Trophoblast cell (in vitro differentiated cells and primary cell): ENCODE results near the gene C4orf36.

Source experiments
- DNase-seq, 2 donors: peaks; one replicate each; pipeline ENCODE4 v3.0.0-alpha.2; 2016
- H2AFZ ChIP-seq: 2 replicates; pipeline ENCODE4 v1.6.1; 2013; ENCODE audit warnings: low read length, moderate library complexity, mild to moderate bottlenecking; ENCODE audit not compliant: insufficient read depth, poor library complexity
- H2AK5ac ChIP-seq: 2 replicates; pipeline ENCODE4 v1.6.1; 2013; ENCODE audit warnings: mild to moderate bottlenecking, low read length
- H2BK120ac ChIP-seq: 2 replicates; pipeline ENCODE4 v1.6.1; 2013; ENCODE audit warnings: low read length, mild to moderate bottlenecking, moderate library complexity; ENCODE audit not compliant: insufficient read depth, poor library complexity
- H2BK12ac ChIP-seq: 2 replicates; pipeline ENCODE4 v1.6.1; 2013; ENCODE audit warnings: mild to moderate bottlenecking, low read length, moderate library complexity
- H2BK5ac ChIP-seq: 2 replicates; pipeline ENCODE4 v1.6.1; 2013; ENCODE audit warnings: low read length, low read depth, moderate library complexity, mild to moderate bottlenecking; ENCODE audit not compliant: poor library complexity
- H3K14ac ChIP-seq: 2 replicates; pipeline ENCODE4 v1.6.1; 2013; ENCODE audit warnings: mild to moderate bottlenecking, low read length
- H3K18ac ChIP-seq: 2 replicates; pipeline ENCODE4 v1.6.1; 2013; ENCODE audit warnings: mild to moderate bottlenecking, low read length
- H3K23ac ChIP-seq: 2 replicates; pipeline ENCODE4 v1.6.1; 2013; ENCODE audit warnings: low read length
- H3K27ac ChIP-seq: 2 replicates; pipeline ENCODE4 v1.5.1; 2013; ENCODE audit warnings: low read depth, mild to moderate bottlenecking, inconsistent platforms, low read length, moderate library complexity
- H3K27me3 ChIP-seq: 2 replicates; pipeline ENCODE4 v1.6.1; 2013; ENCODE audit warnings: inconsistent platforms, mild to moderate bottlenecking, low read length, moderate library complexity; ENCODE audit not compliant: insufficient read depth
- H3K36me3 ChIP-seq, 2 experiments: 1 replicate in 1 of 2; 2 replicates in 1 of 2; pipeline ENCODE4 v1.6.1; 2013; ENCODE audit warnings: low read length in 2 of 2, mild to moderate bottlenecking in 2 of 2, moderate library complexity in 1 of 2; ENCODE audit not compliant: insufficient read depth in 2 of 2, control insufficient read depth in 1 of 2
- H3K4ac ChIP-seq: 2 replicates; pipeline ENCODE4 v1.6.1; 2013; ENCODE audit warnings: low read depth, mild to moderate bottlenecking, low read length, moderate library complexity
- H3K4me1 ChIP-seq, 2 experiments: 1 replicate in 1 of 2; 2 replicates in 1 of 2; pipeline ENCODE4 v1.6.1; 2013; ENCODE audit warnings: low read length in 2 of 2, mild to moderate bottlenecking in 2 of 2, moderate library complexity in 1 of 2; ENCODE audit not compliant: insufficient read depth in 2 of 2, control insufficient read depth in 1 of 2
- H3K4me2 ChIP-seq: 2 replicates; pipeline ENCODE4 v1.6.1; 2013; ENCODE audit warnings: inconsistent platforms, mild to moderate bottlenecking, low read length, moderate library complexity
- H3K4me3 ChIP-seq: 2 replicates; pipeline ENCODE4 v1.5.1; 2013; ENCODE audit warnings: mild to moderate bottlenecking, low read depth, low read length, inconsistent platforms
- H3K79me1 ChIP-seq: one replicate; pipeline ENCODE4 v1.6.1; 2013; ENCODE audit warnings: low read length
- H3K79me2 ChIP-seq: 2 replicates; pipeline ENCODE4 v1.6.1; 2013; ENCODE audit warnings: low read length, mild to moderate bottlenecking; ENCODE audit not compliant: control insufficient read depth, insufficient read depth, poor library complexity
- H3K9ac ChIP-seq: 2 replicates; pipeline ENCODE4 v1.6.1; 2013; ENCODE audit warnings: mild to moderate bottlenecking, low read length
- H3K9me3 ChIP-seq: 2 replicates; pipeline ENCODE4 v1.6.1; 2013; ENCODE audit warnings: low read depth, mild to moderate bottlenecking, control low read depth, inconsistent platforms, low read length; ENCODE audit not compliant: insufficient read depth
- H4K12ac ChIP-seq: 2 replicates; pipeline ENCODE4 v1.6.1; 2013; ENCODE audit warnings: low read depth, mild to moderate bottlenecking, low read length, moderate library complexity
- H4K8ac ChIP-seq: 2 replicates; pipeline ENCODE4 v1.6.1; 2013; ENCODE audit warnings: low read depth, mild to moderate bottlenecking, low read length, moderate library complexity
- H4K91ac ChIP-seq: one replicate; pipeline ENCODE4 v1.6.1; 2013; ENCODE audit warnings: low read depth, mild to moderate bottlenecking, low read length, moderate library complexity
- WGBS: extraction: QIAGEN DNeasy Blood & Tissue Kit; methylation state at CpG from one replicate; pipeline ENCODE4 v1.1.7; 2013; ENCODE audit warnings: missing lambda C conversion rate; ENCODE audit not compliant: insufficient read length, insufficient coverage; ENCODE audit errors: extremely low coverage; 5-methylcytosine and 5-hydroxymethylcytosine counted together

C4orf36 gene

GRCh38 chr4:86934147-86934770 is 42.0 kb upstream of the C4orf36 start:
- peak overlapping the region; percentile 30 for H2BK12ac ChIP-seq
- no peak overlapping the region for H3K18ac ChIP-seq
- H3K36me3 ChIP-seq, result no peaks in the 10 kb centered on the region
- no CpG with 5 or more reads among the region's 15 CpGs for WGBS
- H2BK120ac ChIP-seq, result peak overlapping the region; percentile 37
- peak overlapping the region; percentile 75 for H3K4me2 ChIP-seq
- H3K14ac ChIP-seq, result peak overlapping the region; percentile 43
- peaks cover 0 to 2% of the 10 kb centered on the region in 2 experiments for H3K4me1 ChIP-seq
- H2AFZ ChIP-seq, result peak overlapping the region; percentile 81
- no peak overlapping the region for H2BK5ac ChIP-seq
- no peak overlapping the region for H2AK5ac ChIP-seq
- peak in 1 of 2 donors; percentile 30 for DNase-seq
- H4K91ac ChIP-seq, result peak overlapping the region; percentile 60
- no peaks in the 10 kb centered on the region for H3K27me3 ChIP-seq
- H3K79me1 ChIP-seq, result peaks cover 13% of the 10 kb centered on the region
- H3K4ac ChIP-seq, result no peak overlapping the region
- H4K12ac ChIP-seq, result peak overlapping the region; percentile 57
- peaks cover 8% of the 10 kb centered on the region for H3K79me2 ChIP-seq
- peak overlapping the region; percentile 83 for H4K8ac ChIP-seq
- H3K4me3 ChIP-seq, result peak overlapping the region; percentile 90
- H3K23ac ChIP-seq, result no peak overlapping the region
- H3K27ac ChIP-seq, result peak overlapping the region; percentile 38
- peak overlapping the region; percentile 72 for H3K9ac ChIP-seq
- H3K9me3 ChIP-seq, result peaks cover 2% of the 10 kb centered on the region

GRCh38 chr4:86928400-86929255 is 36.4 kb upstream of the C4orf36 start:
- Histone ChIP-seq H3K4me1 (peaks cover 7 to 17% of the 10 kb centered on the region in 2 experiments), H3K14ac (peak overlapping the region; percentile 35), H3K79me2 (no peaks in the 10 kb centered on the region), H3K4me3 (no peak overlapping the region), H2BK12ac (no peak overlapping the region), H2BK120ac (peak overlapping the region; percentile 64), H3K79me1 (peaks cover 11% of the 10 kb centered on the region), H3K4me2 (no peak overlapping the region), H3K18ac (no peak overlapping the region), H2BK5ac (peak overlapping the region; percentile 26), H3K36me3 (no peaks in the 10 kb centered on the region), H4K8ac (no peak overlapping the region), H3K9ac (peak overlapping the region; percentile 51), H3K4ac (no peak overlapping the region), H3K9me3 (no peaks in the 10 kb centered on the region), H3K23ac (no peak overlapping the region), H3K27me3 (no peaks in the 10 kb centered on the region), H2AK5ac (no peak overlapping the region), H4K12ac (no peak overlapping the region), H2AFZ (no peak overlapping the region), H3K27ac (peak overlapping the region; percentile 69), H4K91ac (peak overlapping the region; percentile 72)
- 100% methylated on average over 1 of the region's 10 CpGs for WGBS
- no peak for DNase-seq

GRCh38 chr4:86927843-86928395 is 35.7 kb upstream of the C4orf36 start:
- Histone ChIP-seq H2AFZ (no peak overlapping the region), H4K12ac (no peak overlapping the region), H2BK5ac (peak overlapping the region; percentile 26), H3K9ac (peak overlapping the region; percentile 51), H3K27me3 (no peaks in the 10 kb centered on the region), H2BK12ac (no peak overlapping the region), H3K18ac (no peak overlapping the region), H3K4me1 (peaks cover 7 to 17% of the 10 kb centered on the region in 2 experiments), H3K4me2 (no peak overlapping the region), H3K27ac (peak overlapping the region; percentile 69), H2AK5ac (no peak overlapping the region), H2BK120ac (peak overlapping the region; percentile 64), H4K8ac (no peak overlapping the region), H3K4ac (no peak overlapping the region), H3K79me1 (peaks cover 11% of the 10 kb centered on the region), H3K36me3 (no peaks in the 10 kb centered on the region), H3K14ac (peak overlapping the region; percentile 35), H3K79me2 (no peaks in the 10 kb centered on the region), H4K91ac (peak overlapping the region; percentile 72), H3K9me3 (no peaks in the 10 kb centered on the region), H3K4me3 (no peak overlapping the region), H3K23ac (no peak overlapping the region)
- peak; percentile 95 to 97 for DNase-seq
- no CpG with 5 or more reads among the region's 2 CpGs for WGBS

DNA sequence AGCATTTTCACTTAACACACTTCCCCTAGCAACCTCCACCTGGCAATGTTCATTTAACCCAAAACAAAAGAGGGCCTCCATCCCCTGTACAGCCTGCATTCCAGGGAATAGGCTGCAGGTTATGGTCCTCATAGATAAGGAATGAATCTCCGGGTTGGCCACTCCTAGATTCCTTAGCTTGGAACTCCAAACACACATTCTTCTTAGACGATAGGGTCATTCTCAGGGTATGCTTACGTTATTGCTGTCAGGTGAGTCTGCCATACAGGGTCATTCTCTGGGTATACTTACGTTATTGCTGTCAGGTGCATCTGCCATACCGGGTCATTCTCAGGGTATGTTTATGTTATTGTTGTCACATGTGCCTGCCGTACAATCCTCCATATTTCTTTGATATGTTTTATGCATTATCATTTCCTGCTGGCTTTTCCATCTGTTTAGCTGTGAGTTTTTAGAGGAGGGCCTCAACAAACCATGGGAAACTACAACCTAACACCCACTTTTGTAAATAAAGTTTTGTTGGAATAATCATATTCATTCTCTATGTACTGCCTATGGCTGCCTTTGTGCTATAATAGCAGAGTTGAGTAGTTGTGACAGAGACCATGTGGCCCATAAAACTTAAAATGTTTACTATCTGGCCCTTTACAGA is 34.3 kb upstream of the C4orf36 start:
- no peak overlapping the region for H2AFZ ChIP-seq
- no peak overlapping the region for H3K23ac ChIP-seq
- H3K27me3 ChIP-seq, result no peaks in the 10 kb centered on the region
- H3K9me3 ChIP-seq, result no peaks in the 10 kb centered on the region
- H3K18ac ChIP-seq, result no peak overlapping the region
- DNase-seq, result peak; percentile 93 to 97
- no peak overlapping the region for H3K9ac ChIP-seq
- no peak overlapping the region for H4K91ac ChIP-seq
- H2BK5ac ChIP-seq, result peak overlapping the region; percentile 86
- H3K79me2 ChIP-seq, result peaks cover 2% of the 10 kb centered on the region
- peak overlapping the region; percentile 67 for H3K27ac ChIP-seq
- H3K36me3 ChIP-seq, result no peaks in the 10 kb centered on the region
- WGBS, result no CpG with 5 or more reads among the region's 6 CpGs
- H3K4me2 ChIP-seq, result no peak overlapping the region
- H4K8ac ChIP-seq, result no peak overlapping the region
- peak overlapping the region; percentile 86 for H3K14ac ChIP-seq
- H3K4ac ChIP-seq, result no peak overlapping the region
- H2BK12ac ChIP-seq, result no peak overlapping the region
- peaks cover 12% of the 10 kb centered on the region for H3K79me1 ChIP-seq
- H3K4me1 ChIP-seq, result peaks cover 10 to 19% of the 10 kb centered on the region in 2 experiments
- no peak overlapping the region for H2AK5ac ChIP-seq
- H3K4me3 ChIP-seq, result no peak overlapping the region
- no peak overlapping the region for H2BK120ac ChIP-seq
- no peak overlapping the region for H4K12ac ChIP-seq
